ENCODE results near the gene ANAPC13.

ANAPC13 gene

DNA sequence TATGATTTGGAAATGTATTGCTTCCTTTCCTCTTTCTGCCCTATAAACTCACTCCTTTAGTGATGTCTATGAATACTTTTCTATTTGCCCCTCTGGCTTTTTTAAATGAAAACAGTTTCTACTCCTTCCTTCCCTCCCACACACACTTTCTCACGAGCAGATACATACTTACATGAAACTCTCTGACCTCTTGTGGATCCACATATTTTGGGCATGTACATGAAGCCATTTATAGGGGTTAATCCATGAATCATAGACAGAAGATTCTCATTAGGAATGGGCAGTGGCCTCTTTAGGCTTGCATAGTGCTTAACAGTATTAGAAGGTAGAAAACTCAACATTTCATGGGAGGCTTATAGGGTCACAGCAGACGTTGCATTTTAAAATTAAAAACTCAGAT is 24.8 kb downstream of the ANAPC13 start (continued):
- TF ChIP-seq, protein P1, sequence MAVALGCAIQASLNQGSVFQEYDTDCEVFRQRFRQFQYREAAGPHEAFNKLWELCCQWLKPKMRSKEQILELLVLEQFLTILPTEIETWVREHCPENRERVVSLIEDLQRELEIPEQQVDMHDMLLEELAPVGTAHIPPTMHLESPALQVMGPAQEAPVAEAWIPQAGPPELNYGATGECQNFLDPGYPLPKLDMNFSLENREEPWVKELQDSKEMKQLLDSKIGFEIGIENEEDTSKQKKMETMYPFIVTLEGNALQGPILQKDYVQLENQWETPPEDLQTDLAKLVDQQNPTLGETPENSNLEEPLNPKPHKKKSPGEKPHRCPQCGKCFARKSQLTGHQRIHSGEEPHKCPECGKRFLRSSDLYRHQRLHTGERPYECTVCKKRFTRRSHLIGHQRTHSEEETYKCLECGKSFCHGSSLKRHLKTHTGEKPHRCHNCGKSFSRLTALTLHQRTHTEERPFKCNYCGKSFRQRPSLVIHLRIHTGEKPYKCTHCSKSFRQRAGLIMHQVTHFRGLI (tag by site-specific recombination; IDR thresholded peaks at IDR 0.05): no peak
- no peak for TF ChIP-seq ZNF37A (tag by site-specific recombination; IDR thresholded peaks at IDR 0.05)
- no peak for TF ChIP-seq ZNF157 (tag by site-specific recombination; IDR thresholded peaks at IDR 0.05)
- TF ChIP-seq ZNF223 (tag by site-specific recombination; IDR thresholded peaks at IDR 0.05): no peak
- TF ChIP-seq, protein P2, sequence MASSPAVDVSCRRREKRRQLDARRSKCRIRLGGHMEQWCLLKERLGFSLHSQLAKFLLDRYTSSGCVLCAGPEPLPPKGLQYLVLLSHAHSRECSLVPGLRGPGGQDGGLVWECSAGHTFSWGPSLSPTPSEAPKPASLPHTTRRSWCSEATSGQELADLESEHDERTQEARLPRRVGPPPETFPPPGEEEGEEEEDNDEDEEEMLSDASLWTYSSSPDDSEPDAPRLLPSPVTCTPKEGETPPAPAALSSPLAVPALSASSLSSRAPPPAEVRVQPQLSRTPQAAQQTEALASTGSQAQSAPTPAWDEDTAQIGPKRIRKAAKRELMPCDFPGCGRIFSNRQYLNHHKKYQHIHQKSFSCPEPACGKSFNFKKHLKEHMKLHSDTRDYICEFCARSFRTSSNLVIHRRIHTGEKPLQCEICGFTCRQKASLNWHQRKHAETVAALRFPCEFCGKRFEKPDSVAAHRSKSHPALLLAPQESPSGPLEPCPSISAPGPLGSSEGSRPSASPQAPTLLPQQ (tag by site-specific recombination; IDR thresholded peaks at IDR 0.05): no peak
- no peak for TF ChIP-seq ZNF555 (tag by site-specific recombination; conservative IDR thresholded peaks at IDR 0.05)

DNA sequence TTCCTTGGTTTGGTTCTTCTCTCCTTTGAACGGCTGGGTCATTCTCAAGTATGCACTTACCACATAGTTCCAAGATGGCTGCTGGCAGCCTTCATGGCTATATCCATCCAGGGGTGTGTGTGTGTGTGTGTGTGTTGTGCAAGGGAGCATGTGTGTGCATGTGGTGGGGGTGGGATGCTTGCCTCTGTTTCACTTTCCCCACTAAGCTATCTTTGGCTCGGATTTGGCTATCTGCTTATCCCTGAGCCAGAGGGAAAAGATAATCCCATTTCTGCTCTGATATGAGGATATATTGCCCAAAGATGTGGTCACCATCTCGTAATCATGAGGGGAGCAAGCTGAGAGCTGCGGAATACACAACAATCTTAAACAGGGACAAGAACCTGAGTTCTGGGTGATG is 26.2 kb downstream of the ANAPC13 start:
- TF ChIP-seq ZEB2 (tag by site-specific recombination; IDR thresholded peaks at IDR 0.05): no peak
- no peak for TF ChIP-seq ZNF426 (tag by site-specific recombination; IDR thresholded peaks at IDR 0.05)
- TF ChIP-seq ZNF501 (tag by site-specific recombination; IDR thresholded peaks at IDR 0.05): no peak
- TF ChIP-seq MEIS1 (CRISPR knock-in tag; IDR thresholded peaks at IDR 0.05; ENCODE audit: borderline replicate concordance): no peak
- TF ChIP-seq, protein P3, sequence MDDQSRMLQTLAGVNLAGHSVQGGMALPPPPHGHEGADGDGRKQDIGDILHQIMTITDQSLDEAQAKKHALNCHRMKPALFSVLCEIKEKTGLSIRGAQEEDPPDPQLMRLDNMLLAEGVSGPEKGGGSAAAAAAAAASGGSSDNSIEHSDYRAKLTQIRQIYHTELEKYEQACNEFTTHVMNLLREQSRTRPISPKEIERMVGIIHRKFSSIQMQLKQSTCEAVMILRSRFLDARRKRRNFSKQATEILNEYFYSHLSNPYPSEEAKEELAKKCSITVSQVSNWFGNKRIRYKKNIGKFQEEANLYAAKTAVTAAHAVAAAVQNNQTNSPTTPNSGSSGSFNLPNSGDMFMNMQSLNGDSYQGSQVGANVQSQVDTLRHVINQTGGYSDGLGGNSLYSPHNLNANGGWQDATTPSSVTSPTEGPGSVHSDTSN (CRISPR knock-in tag; IDR thresholded peaks at IDR 0.05): no peak
- TF ChIP-seq, protein P4, sequence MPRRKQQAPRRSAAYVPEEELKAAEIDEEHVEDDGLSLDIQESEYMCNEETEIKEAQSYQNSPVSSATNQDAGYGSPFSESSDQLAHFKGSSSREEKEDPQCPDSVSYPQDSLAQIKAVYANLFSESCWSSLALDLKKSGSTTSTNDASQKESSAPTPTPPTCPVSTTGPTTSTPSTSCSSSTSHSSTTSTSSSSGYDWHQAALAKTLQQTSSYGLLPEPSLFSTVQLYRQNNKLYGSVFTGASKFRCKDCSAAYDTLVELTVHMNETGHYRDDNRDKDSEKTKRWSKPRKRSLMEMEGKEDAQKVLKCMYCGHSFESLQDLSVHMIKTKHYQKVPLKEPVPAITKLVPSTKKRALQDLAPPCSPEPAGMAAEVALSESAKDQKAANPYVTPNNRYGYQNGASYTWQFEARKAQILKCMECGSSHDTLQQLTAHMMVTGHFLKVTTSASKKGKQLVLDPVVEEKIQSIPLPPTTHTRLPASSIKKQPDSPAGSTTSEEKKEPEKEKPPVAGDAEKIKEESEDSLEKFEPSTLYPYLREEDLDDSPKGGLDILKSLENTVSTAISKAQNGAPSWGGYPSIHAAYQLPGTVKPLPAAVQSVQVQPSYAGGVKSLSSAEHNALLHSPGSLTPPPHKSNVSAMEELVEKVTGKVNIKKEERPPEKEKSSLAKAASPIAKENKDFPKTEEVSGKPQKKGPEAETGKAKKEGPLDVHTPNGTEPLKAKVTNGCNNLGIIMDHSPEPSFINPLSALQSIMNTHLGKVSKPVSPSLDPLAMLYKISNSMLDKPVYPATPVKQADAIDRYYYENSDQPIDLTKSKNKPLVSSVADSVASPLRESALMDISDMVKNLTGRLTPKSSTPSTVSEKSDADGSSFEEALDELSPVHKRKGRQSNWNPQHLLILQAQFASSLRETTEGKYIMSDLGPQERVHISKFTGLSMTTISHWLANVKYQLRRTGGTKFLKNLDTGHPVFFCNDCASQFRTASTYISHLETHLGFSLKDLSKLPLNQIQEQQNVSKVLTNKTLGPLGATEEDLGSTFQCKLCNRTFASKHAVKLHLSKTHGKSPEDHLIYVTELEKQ (tag by site-specific recombination; IDR thresholded peaks at IDR 0.05; ENCODE audit: borderline replicate concordance): no peak
- TF ChIP-seq ZNF626 (tag by site-specific recombination; IDR thresholded peaks at IDR 0.05): no peak
- no peak for TF ChIP-seq ZNF174 (tag by site-specific recombination; IDR thresholded peaks at IDR 0.05)
- TF ChIP-seq ZNF510 (tag by site-specific recombination; IDR thresholded peaks at IDR 0.05; ENCODE audit: insufficient replicate concordance): no peak
- TF ChIP-seq SETDB1 (IDR thresholded peaks at IDR 0.05; ENCODE audit: insufficient read length, low read length): no peak
- TF ChIP-seq, protein P5, sequence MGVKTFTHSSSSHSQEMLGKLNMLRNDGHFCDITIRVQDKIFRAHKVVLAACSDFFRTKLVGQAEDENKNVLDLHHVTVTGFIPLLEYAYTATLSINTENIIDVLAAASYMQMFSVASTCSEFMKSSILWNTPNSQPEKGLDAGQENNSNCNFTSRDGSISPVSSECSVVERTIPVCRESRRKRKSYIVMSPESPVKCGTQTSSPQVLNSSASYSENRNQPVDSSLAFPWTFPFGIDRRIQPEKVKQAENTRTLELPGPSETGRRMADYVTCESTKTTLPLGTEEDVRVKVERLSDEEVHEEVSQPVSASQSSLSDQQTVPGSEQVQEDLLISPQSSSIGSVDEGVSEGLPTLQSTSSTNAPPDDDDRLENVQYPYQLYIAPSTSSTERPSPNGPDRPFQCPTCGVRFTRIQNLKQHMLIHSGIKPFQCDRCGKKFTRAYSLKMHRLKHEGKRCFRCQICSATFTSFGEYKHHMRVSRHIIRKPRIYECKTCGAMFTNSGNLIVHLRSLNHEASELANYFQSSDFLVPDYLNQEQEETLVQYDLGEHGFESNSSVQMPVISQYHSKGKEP (tag by site-specific recombination; IDR thresholded peaks at IDR 0.05): no peak
- TF ChIP-seq ZNF140 (tag by site-specific recombination; IDR thresholded peaks at IDR 0.05): no peak
- no peak for TF ChIP-seq WT1 (tag by site-specific recombination; IDR thresholded peaks at IDR 0.05)
- Histone ChIP-seq H3K9me3 (ENCODE audit: control insufficient read depth, insufficient read depth, low read depth, low read length) (no peaks in the 10 kb centered on the region), H3K4me1 (ENCODE audit: control insufficient read depth, insufficient read depth, low read length) (no peaks in the 10 kb centered on the region), H3K27ac (ENCODE audit: extremely low read depth, low read depth, low read length) (no peak overlapping the region), H3K36me3 (ENCODE audit: control insufficient read depth in 2 of 2, insufficient read depth in 1 of 2, low read length in 2 of 2) (no peaks in the 10 kb centered on the region), H3K4me3 (ENCODE audit: low read depth, low read length) (no peak overlapping the region)
- POLR2A ChIA-PET: no interaction called here
- CTCF ChIA-PET: interaction anchor here (0.8 to 1.0 kb wide), 2 partner anchors 14 to 641 kb away, joined by 3 read pairs; no protein-coding TSS in a partner anchor

Measured in HEK293 (cell line).